LHCN-M2 (cell line): ENCODE data around the gene LMAN2. TPM values are rescaled to one million over a fixed set of nuclear protein-coding genes. Genes with fewer than 3 reads are reported as not detected.
"Not testable (repeated sequence)": the region's sequence is repeated elsewhere in the genome, so short reads cannot be mapped to it uniquely, and the experiment has no call there.

Experiments used
- DNase-seq: peaks from one replicate; pipeline ENCODE4 v3.0.0-alpha.2; 2012; ENCODE audit warnings: low read depth
- total RNA-seq: library from RNA; depleted of rRNA; stranded (reverse); fragments of >200 nt; gene quantifications from 2 replicates; pipeline ENCODE4 v1.2.3, GENCODE V29; 2014

Gene LMAN2
- total RNA-seq, 1 experiment from 2014 or later = 258 TPM

GRCh38 chr5:177349762-177350161 lies 1.7 kb downstream of the LMAN2 start:
- DNase-seq = no peak

- DNase-seq = no peak
These were observed 2.2 kb downstream of the LMAN2 start for GRCh38 chr5:177349362-177349647.

GRCh38 chr5:177347699-177348098 lies 3.8 kb downstream of the LMAN2 start:
- no peak for DNase-seq

- DNase-seq = no peak
These were observed 4.6 kb downstream of the LMAN2 start for GRCh38 chr5:177346820-177347219.

GRCh38 chr5:177344891-177345290 lies 6.6 kb downstream of the LMAN2 start:
- no peak for DNase-seq

- DNase-seq = no peak
These were observed 7.7 kb downstream of the LMAN2 start for GRCh38 chr5:177343777-177344176.

GRCh38 chr5:177343000-177343399 lies 8.5 kb downstream of the LMAN2 start:
- not testable (repeated sequence) for DNase-seq

GRCh38 chr5:177339107-177339638 lies 12.3 kb downstream of the LMAN2 start:
- no peak for DNase-seq

- DNase-seq = no peak
These were observed 13.0 kb downstream of the LMAN2 start for GRCh38 chr5:177338251-177339106.

GRCh38 chr5:177336603-177337494 lies 14.6 kb downstream of the LMAN2 start:
- DNase-seq = no peak

- DNase-seq = peak; percentile 51
These were observed 15.4 kb downstream of the LMAN2 start for GRCh38 chr5:177336112-177336511.

- no peak for DNase-seq
These were observed 15.8 kb downstream of the LMAN2 start for GRCh38 chr5:177335701-177336065.

- no peak for DNase-seq
These were observed 16.4 kb downstream of the LMAN2 start for GRCh38 chr5:177334781-177335700.

- no peak for DNase-seq
These were observed 17.3 kb downstream of the LMAN2 start for GRCh38 chr5:177334155-177334551.

GRCh38 chr5:177333420-177334154 lies 17.9 kb downstream of the LMAN2 start:
- no peak for DNase-seq

- DNase-seq = no peak
These were observed 18.6 kb downstream of the LMAN2 start for GRCh38 chr5:177332896-177333260.

- DNase-seq = no peak
These were observed 19.2 kb downstream of the LMAN2 start for GRCh38 chr5:177332031-177332895.

- DNase-seq = no peak
These were observed 20.3 kb downstream of the LMAN2 start for GRCh38 chr5:177330991-177331842.

GRCh38 chr5:177329883-177330282 lies 21.6 kb downstream of the LMAN2 start:
- DNase-seq = no peak
